Measurements from ENCODE around the gene GLRX3. TPM values are rescaled to one million over a fixed set of nuclear protein-coding genes. Genes with fewer than 3 reads are reported as not detected.

GLRX3 gene
- total and polyA plus RNA-seq, 12 donors: 34.1 to 130 (median 65.5) TPM

- 88 to 94% methylated on average over 8 of the region's 8 CpGs for WGBS, 2 donors
- no peak overlapping the region for H3K4me3 ChIP-seq
- H3K36me3 ChIP-seq: no peaks in the 10 kb centered on the region
These were observed 86.2 kb downstream of the GLRX3 start for GRCh38 chr10:130222381-130222780.

GRCh38 chr10:130224228-130224627, 88.0 kb downstream of the GLRX3 start:
- H3K27ac ChIP-seq: no peak overlapping the region
- ATAC-seq (no peak), DNase-seq (no peak)
- no peak overlapping the region for H3K4me3 ChIP-seq
- no peaks in the 10 kb centered on the region for H3K4me1 ChIP-seq
- intact Hi-C loops (cut with DNase I): no loop called here
- H3K36me3 ChIP-seq: no peaks in the 10 kb centered on the region
- peaks cover 0 to 20% (median 9%) of the 10 kb centered on the region in 11 donors for H3K9me3 ChIP-seq
- TF ChIP-seq, protein P1, sequence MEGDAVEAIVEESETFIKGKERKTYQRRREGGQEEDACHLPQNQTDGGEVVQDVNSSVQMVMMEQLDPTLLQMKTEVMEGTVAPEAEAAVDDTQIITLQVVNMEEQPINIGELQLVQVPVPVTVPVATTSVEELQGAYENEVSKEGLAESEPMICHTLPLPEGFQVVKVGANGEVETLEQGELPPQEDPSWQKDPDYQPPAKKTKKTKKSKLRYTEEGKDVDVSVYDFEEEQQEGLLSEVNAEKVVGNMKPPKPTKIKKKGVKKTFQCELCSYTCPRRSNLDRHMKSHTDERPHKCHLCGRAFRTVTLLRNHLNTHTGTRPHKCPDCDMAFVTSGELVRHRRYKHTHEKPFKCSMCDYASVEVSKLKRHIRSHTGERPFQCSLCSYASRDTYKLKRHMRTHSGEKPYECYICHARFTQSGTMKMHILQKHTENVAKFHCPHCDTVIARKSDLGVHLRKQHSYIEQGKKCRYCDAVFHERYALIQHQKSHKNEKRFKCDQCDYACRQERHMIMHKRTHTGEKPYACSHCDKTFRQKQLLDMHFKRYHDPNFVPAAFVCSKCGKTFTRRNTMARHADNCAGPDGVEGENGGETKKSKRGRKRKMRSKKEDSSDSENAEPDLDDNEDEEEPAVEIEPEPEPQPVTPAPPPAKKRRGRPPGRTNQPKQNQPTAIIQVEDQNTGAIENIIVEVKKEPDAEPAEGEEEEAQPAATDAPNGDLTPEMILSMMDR (IDR thresholded peaks at IDR 0.05): no peak
- no peaks in the 10 kb centered on the region for H3K27me3 ChIP-seq
- WGBS, 2 donors: 68 to 70% methylated on average over 4 of the region's 4 CpGs

More at GRCh38 chr10:130222381-130222780, 86.2 kb downstream of the GLRX3 start:
- Histone ChIP-seq H3K27me3 (no peaks in the 10 kb centered on the region), H3K4me1 (no peaks in the 10 kb centered on the region), H3K9me3 (peaks cover 0 to 5% (median 2%) of the 10 kb centered on the region in 11 donors), H3K27ac (no peak overlapping the region)
- ATAC-seq (no peak), DNase-seq (no peak)
- TF ChIP-seq, protein P1 (IDR thresholded peaks at IDR 0.05): no peak
- intact Hi-C loops (cut with DNase I): no loop called here

- DNase-seq (no peak), ATAC-seq (no peak)
- H3K27me3 ChIP-seq: no peaks in the 10 kb centered on the region
- no peaks in the 10 kb centered on the region for H3K36me3 ChIP-seq
- TF ChIP-seq, protein P1 (IDR thresholded peaks at IDR 0.05): no peak
- intact Hi-C loops (cut with DNase I): no loop called here
- H3K27ac ChIP-seq: no peak overlapping the region
- WGBS, 2 donors: 95 to 97% methylated on average over 3 of the region's 3 CpGs
- no peaks in the 10 kb centered on the region for H3K4me1 ChIP-seq
- no peak overlapping the region for H3K4me3 ChIP-seq
- H3K9me3 ChIP-seq: peaks cover 0 to 20% (median 9%) of the 10 kb centered on the region in 11 donors
These were observed 89.8 kb downstream of the GLRX3 start for GRCh38 chr10:130226012-130226411.

- TF ChIP-seq, protein P1 (IDR thresholded peaks at IDR 0.05): no peak
- H3K4me3 ChIP-seq: no peak overlapping the region
- H3K27me3 ChIP-seq: no peaks in the 10 kb centered on the region
- peaks cover 0 to 20% (median 9%) of the 10 kb centered on the region in 11 donors for H3K9me3 ChIP-seq
- no peak for ATAC-seq
- no peak overlapping the region for H3K27ac ChIP-seq
- no peak for DNase-seq
- 80 to 87% methylated on average over 2 of the region's 2 CpGs for WGBS, 2 donors
- no peaks in the 10 kb centered on the region for H3K4me1 ChIP-seq
- no peaks in the 10 kb centered on the region for H3K36me3 ChIP-seq
- intact Hi-C loops (cut with DNase I): no loop called here
These were observed 91.7 kb downstream of the GLRX3 start for GRCh38 chr10:130227883-130228282.

Other genes with a start within 250 kb of the GLRX3 start
- 10 to 100 TPM in 1 of 10 donors, 1 to 10 TPM in 9; 4.3 to 12.2 (median 5.6) TPM for gene EBF3, start 172.1 kb upstream of the GLRX3 start, total RNA-seq
- gene EBF3, start 172.1 kb upstream of the GLRX3 start, polyA plus RNA-seq: 10 to 100 TPM in 1 of 2 donors, 1 to 10 TPM in 1; 3.9 to 10.7 TPM
- 1 to 10 TPM; 1.1 to 2.9 (median 2.1) TPM for gene C10orf143, start 25.6 kb upstream of the GLRX3 start, total RNA-seq
- 1 to 10 TPM; 1.5 to 5.4 TPM for gene C10orf143, start 25.6 kb upstream of the GLRX3 start, polyA plus RNA-seq

All from heart right ventricle (tissue), 16 donors.